ENCODE results near the gene SHISA8. TPM values are rescaled to one million over a fixed set of nuclear protein-coding genes. Genes with fewer than 3 reads are reported as not detected.
A peak's percentile ranks its signal among the peaks of the same experiment; 100 is the strongest.

Gene SHISA8
- total and polyA plus RNA-seq, 2 of the 13 experiments (the other 11 are each of a cell fraction or from before 2014, with no cell fraction given): not detected

- H3K36me3 ChIP-seq (replicated peaks in 1 of 2; ENCODE audit: control insufficient read depth in 1 of 2, insufficient read depth in 2 of 2, low read length in 2 of 2): peaks cover 2 to 10% of the 10 kb centered on the region in 2 experiments; a peak in 4 of 5 replicates
- in situ Hi-C loops (cut with HindIII; ENCODE audit: extremely low pct_ligation_motif_present, low pct_unique_long_range_greater_than_20kb): no loop called here
- H3K27ac ChIP-seq (ENCODE audit: extremely low read length, insufficient read depth, low read length): no peak overlapping the region
- peaks cover 7% of the 10 kb centered on the region; the same call in 1 of the 2 replicates for H3K4me1 ChIP-seq (ENCODE audit: insufficient read depth, low read length)
- peaks cover 36% of the 10 kb centered on the region for H4K20me1 ChIP-seq (ENCODE audit: insufficient read depth, low read length)
- H3K79me2 ChIP-seq (ENCODE audit: insufficient read depth, low read length): no peaks in the 10 kb centered on the region
- intact Hi-C loops (cut with micrococcal nuclease; ENCODE audit: unreplicated experiment): no loop called here
- H2AFZ ChIP-seq (ENCODE audit: low read length): no peak overlapping the region
- H3K27me3 ChIP-seq (ENCODE audit: control insufficient read depth in 1 of 2, insufficient read depth in 2 of 2, low read length in 2 of 2): peaks cover 19 to 41% of the 10 kb centered on the region in 2 experiments; a peak in 4 of 5 replicates
- WGBS (ENCODE audit: low lambda C conversion rate): 37% methylated on average over 7 of the region's 55 CpGs
- ChIA-PET CTCF (ENCODE audit: low intra/inter-chr PET ratio, low total read pairs) (no interaction called here), POLR2A (no interaction called here)
- BruUV-seq (replicated peaks): no TSS peak
- peak overlapping the region in 2 of 3 experiments; percentile 16 to 52; a peak in 2 of 6 replicates for H3K4me3 ChIP-seq (replicated peaks in 1 of 3; ENCODE audit: insufficient read depth in 1 of 3, low read depth in 2 of 3, low read length in 3 of 3)
- peak overlapping the region; percentile 32; the same call in 1 of the 2 replicates for H3K4me2 ChIP-seq (ENCODE audit: low read depth, low read length)
- no peak overlapping the region for H3K9ac ChIP-seq (ENCODE audit: insufficient read depth, low read depth, low read length)
- FAIRE-seq (no peak), ATAC-seq (peak; percentile 12), DNase-seq (ENCODE audit: low spot score) (no peak)
- H3K9me3 ChIP-seq (ENCODE audit: low read length): no peaks in the 10 kb centered on the region
- no peak for TF ChIP-seq MAX (IDR thresholded peaks at IDR 0.05)
- TF ChIP-seq ZNF749 (CRISPR knock-in tag; IDR thresholded peaks at IDR 0.05; ENCODE audit: borderline replicate concordance): no peak
- no peak for TF ChIP-seq RELA (CRISPR knock-in tag; IDR thresholded peaks at IDR 0.05)
- TF ChIP-seq NRL (CRISPR knock-in tag; IDR thresholded peaks at IDR 0.05; ENCODE audit: borderline replicate concordance): 0 out of 2 replicates have a peak, but pooled peaks have one; percentile 26
- TF ChIP-seq ZNF343 (CRISPR knock-in tag; IDR thresholded peaks at IDR 0.05): no peak
- TF ChIP-seq ZNF547 (CRISPR knock-in tag; IDR thresholded peaks at IDR 0.05): no peak
- 0 out of 2 replicates have a peak, but pooled peaks have one; percentile 1 for TF ChIP-seq NFAT5 (CRISPR knock-in tag; IDR thresholded peaks at IDR 0.05)
- TF ChIP-seq, protein P1, sequence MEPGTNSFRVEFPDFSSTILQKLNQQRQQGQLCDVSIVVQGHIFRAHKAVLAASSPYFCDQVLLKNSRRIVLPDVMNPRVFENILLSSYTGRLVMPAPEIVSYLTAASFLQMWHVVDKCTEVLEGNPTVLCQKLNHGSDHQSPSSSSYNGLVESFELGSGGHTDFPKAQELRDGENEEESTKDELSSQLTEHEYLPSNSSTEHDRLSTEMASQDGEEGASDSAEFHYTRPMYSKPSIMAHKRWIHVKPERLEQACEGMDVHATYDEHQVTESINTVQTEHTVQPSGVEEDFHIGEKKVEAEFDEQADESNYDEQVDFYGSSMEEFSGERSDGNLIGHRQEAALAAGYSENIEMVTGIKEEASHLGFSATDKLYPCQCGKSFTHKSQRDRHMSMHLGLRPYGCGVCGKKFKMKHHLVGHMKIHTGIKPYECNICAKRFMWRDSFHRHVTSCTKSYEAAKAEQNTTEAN (CRISPR knock-in tag; conservative IDR thresholded peaks at IDR 0.05): no peak
- TF ChIP-seq ZNF75D (CRISPR knock-in tag; IDR thresholded peaks at IDR 0.05; ENCODE audit: borderline replicate concordance): no peak
- no peak for TF ChIP-seq SMARCE1 (IDR thresholded peaks at IDR 0.05; ENCODE audit: borderline replicate concordance)
- TF ChIP-seq ZFP41 (CRISPR knock-in tag; IDR thresholded peaks at IDR 0.05; ENCODE audit: borderline replicate concordance): no peak
- no peak for TF ChIP-seq ZNF556 (CRISPR knock-in tag; IDR thresholded peaks at IDR 0.05; ENCODE audit: borderline replicate concordance)
- TF ChIP-seq, protein P2, sequence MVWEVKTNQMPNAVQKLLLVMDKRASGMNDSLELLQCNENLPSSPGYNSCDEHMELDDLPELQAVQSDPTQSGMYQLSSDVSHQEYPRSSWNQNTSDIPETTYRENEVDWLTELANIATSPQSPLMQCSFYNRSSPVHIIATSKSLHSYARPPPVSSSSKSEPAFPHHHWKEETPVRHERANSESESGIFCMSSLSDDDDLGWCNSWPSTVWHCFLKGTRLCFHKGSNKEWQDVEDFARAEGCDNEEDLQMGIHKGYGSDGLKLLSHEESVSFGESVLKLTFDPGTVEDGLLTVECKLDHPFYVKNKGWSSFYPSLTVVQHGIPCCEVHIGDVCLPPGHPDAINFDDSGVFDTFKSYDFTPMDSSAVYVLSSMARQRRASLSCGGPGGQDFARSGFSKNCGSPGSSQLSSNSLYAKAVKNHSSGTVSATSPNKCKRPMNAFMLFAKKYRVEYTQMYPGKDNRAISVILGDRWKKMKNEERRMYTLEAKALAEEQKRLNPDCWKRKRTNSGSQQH (CRISPR knock-in tag; IDR thresholded peaks at IDR 0.05; ENCODE audit: low read depth): no peak
- TF ChIP-seq EZH2 (conservative IDR thresholded peaks at IDR 0.05; ENCODE audit: low read depth, low read length): 0 out of 2 replicates have a peak, but pooled peaks have one; percentile 34
Observed at GRCh38 chr22:41909310-41910049, 5.4 kb downstream of the SHISA8 start.

All from HepG2 (cell line).